ENCODE results near the gene MYO5A.
"Not testable (repeated sequence)": the region's sequence is repeated elsewhere in the genome, so short reads cannot be mapped to it uniquely, and the experiment has no call there.

The MYO5A gene

DNA sequence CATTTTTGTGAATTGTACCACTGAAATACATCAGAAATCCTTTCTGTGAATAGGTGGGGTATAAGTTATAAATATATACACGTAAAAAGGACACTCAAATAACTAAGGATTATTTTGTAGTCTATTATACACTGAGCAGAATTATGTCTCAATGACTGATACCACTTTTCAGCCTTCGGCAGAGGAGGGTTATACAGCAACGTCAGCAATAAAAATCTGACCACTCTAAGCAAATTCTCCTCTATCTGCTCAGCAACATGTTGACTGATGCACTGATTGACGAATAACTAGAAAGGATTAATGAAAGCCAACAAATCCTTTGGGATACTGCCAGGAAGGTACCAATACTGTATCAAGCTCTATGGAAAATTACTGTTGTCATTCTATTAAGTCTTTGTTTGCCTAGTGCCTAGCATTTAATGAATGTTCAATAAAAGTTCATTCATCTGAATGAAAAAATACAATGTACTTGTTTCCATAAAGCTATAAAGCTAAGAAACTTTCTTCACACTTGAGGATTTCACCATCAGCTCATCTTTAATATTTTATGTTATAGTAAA is 34.9 kb upstream of the MYO5A start:
- no peaks in the 10 kb centered on the region for H3K36me3 ChIP-seq (ENCODE audit: control insufficient read depth, insufficient read depth, low read length)
- no peaks in the 10 kb centered on the region for H3K9me3 ChIP-seq (ENCODE audit: control insufficient read depth, low read length)
- H3K27ac ChIP-seq (ENCODE audit: insufficient read depth, low read depth, low read length, poor library complexity, severe bottlenecking), result no peak overlapping the region
- H3K4me1 ChIP-seq (ENCODE audit: control insufficient read depth, insufficient read depth, low read length), result peaks cover 8% of the 10 kb centered on the region
- no peaks in the 10 kb centered on the region for H3K27me3 ChIP-seq (ENCODE audit: control insufficient read depth, insufficient read depth, low read length, poor library complexity, severe bottlenecking)
- 99 to 100% methylated on average over 3 of the region's 4 CpGs for WGBS, 2 experiments
- H3K4me3 ChIP-seq (ENCODE audit: insufficient read depth, low read depth, low read length), result no peak overlapping the region

DNA sequence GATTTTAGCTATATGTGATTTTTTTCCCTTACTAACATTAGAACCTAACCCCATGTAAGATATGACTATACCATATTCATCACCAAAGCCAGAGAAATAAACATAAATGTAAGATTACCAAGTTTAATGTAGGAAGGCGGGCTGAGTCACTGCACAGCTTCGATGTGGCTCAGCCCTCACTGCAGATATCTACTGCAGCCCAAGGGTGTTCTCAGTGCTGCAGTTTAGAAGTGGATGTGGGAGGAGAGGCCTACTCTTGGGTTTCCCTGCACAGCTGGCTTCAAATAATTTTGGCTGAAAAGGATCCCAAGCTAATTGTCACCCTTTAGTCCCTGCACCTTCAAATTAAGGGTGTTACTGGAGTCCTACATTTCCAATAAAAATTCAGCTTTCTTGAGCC is 30.9 kb upstream of the MYO5A start:
- H3K4me3 ChIP-seq (ENCODE audit: insufficient read depth, low read depth, low read length), result no peak overlapping the region
- peaks cover 5% of the 10 kb centered on the region for H3K36me3 ChIP-seq (ENCODE audit: control insufficient read depth, insufficient read depth, low read length)
- no peak overlapping the region for H3K27ac ChIP-seq (ENCODE audit: insufficient read depth, low read depth, low read length, poor library complexity, severe bottlenecking)

DNA sequence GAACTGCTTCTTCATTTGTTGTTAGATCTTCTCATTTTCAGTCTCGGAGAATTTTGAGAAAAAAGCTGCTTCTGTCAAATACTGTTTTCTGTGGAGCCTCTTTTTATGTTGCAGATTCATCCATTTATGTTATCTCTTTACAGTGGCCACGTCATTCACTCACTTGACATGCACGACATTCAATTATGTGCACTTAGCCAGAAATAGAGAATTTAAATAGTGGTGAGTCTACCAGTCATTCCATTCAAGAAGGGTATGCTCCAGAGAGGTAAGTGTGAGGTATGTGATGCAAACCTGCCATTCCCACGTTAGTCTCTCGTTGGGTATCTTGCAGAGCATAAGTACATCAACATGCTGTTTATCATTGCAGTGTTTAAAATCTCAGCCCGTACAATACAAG is 30.3 kb upstream of the MYO5A start:
- H3K27me3 ChIP-seq (ENCODE audit: control insufficient read depth, insufficient read depth, low read length, poor library complexity, severe bottlenecking), result no peaks in the 10 kb centered on the region
- WGBS, 2 experiments, result 93 to 97% methylated on average over 4 to 6 of the region's 6 CpGs
- no peaks in the 10 kb centered on the region for H3K9me3 ChIP-seq (ENCODE audit: control insufficient read depth, low read length)
- peaks cover 5% of the 10 kb centered on the region for H3K36me3 ChIP-seq (ENCODE audit: control insufficient read depth, insufficient read depth, low read length)
- no peaks in the 10 kb centered on the region for H3K4me1 ChIP-seq (ENCODE audit: control insufficient read depth, insufficient read depth, low read length)
- H3K4me3 ChIP-seq (ENCODE audit: insufficient read depth, low read depth, low read length), result no peak overlapping the region
- no peak overlapping the region for H3K27ac ChIP-seq (ENCODE audit: insufficient read depth, low read depth, low read length, poor library complexity, severe bottlenecking)

More for the DNA sequence above, 30.9 kb upstream of the MYO5A start:
- Histone ChIP-seq H3K9me3 (ENCODE audit: control insufficient read depth, low read length) (no peaks in the 10 kb centered on the region), H3K4me1 (ENCODE audit: control insufficient read depth, insufficient read depth, low read length) (no peaks in the 10 kb centered on the region), H3K27me3 (ENCODE audit: control insufficient read depth, insufficient read depth, low read length, poor library complexity, severe bottlenecking) (no peaks in the 10 kb centered on the region)
- 92 to 93% methylated on average over 2 of the region's 2 CpGs for WGBS, 2 experiments

DNA sequence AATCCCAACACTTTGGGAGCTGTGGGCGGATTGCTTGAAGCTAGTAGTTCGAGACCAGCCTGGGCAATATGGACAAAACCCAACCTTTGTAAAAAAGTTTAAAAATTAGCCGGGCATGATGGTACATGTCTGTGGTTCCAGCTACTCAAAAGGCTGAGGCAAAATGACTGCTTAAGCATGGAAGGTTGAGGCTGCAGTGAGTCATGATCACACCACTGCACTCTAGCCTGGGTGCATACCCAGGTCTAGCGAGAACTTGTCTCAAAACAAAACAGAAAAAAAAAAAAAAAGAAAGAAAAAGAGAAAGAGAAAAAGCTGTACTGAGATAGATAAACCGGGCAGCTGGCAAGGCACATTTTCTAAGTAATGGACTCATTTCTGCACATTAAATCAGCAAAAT is 29.5 kb upstream of the MYO5A start:
- H3K9me3 ChIP-seq (ENCODE audit: control insufficient read depth, low read length), result no peaks in the 10 kb centered on the region
- H3K4me1 ChIP-seq (ENCODE audit: control insufficient read depth, insufficient read depth, low read length), result no peaks in the 10 kb centered on the region
- peaks cover 5% of the 10 kb centered on the region for H3K36me3 ChIP-seq (ENCODE audit: control insufficient read depth, insufficient read depth, low read length)
- H3K27ac ChIP-seq (ENCODE audit: insufficient read depth, low read depth, low read length, poor library complexity, severe bottlenecking), result no peak overlapping the region
- no peaks in the 10 kb centered on the region for H3K27me3 ChIP-seq (ENCODE audit: control insufficient read depth, insufficient read depth, low read length, poor library complexity, severe bottlenecking)
- no peak overlapping the region for H3K4me3 ChIP-seq (ENCODE audit: insufficient read depth, low read depth, low read length)
- 78 to 92% methylated on average over 3 to 5 of the region's 5 CpGs for WGBS, 2 experiments

DNA sequence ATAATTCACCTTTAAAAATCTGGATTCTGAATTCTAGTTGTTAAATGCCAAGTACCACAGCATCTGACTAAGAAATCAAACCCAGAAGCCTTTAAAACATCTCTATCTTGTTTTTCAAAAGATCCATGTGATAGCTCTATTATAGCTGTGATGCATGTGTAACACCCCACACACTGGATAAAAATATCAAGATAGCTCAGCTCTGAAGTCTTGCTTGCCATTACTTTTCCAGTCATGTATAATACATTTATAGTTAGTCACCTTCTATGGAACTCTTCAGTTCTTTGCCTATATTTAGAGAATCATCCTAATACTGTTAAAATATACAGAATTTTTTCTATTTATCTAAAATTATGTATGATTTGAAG is 28.6 kb upstream of the MYO5A start:
- Histone ChIP-seq H3K4me1 (ENCODE audit: control insufficient read depth, insufficient read depth, low read length) (no peaks in the 10 kb centered on the region), H3K27me3 (ENCODE audit: control insufficient read depth, insufficient read depth, low read length, poor library complexity, severe bottlenecking) (no peaks in the 10 kb centered on the region), H3K4me3 (ENCODE audit: insufficient read depth, low read depth, low read length) (no peak overlapping the region), H3K36me3 (ENCODE audit: control insufficient read depth, insufficient read depth, low read length) (peaks cover 5% of the 10 kb centered on the region), H3K27ac (ENCODE audit: insufficient read depth, low read depth, low read length, poor library complexity, severe bottlenecking) (no peak overlapping the region), H3K9me3 (ENCODE audit: control insufficient read depth, low read length) (no peaks in the 10 kb centered on the region)

DNA sequence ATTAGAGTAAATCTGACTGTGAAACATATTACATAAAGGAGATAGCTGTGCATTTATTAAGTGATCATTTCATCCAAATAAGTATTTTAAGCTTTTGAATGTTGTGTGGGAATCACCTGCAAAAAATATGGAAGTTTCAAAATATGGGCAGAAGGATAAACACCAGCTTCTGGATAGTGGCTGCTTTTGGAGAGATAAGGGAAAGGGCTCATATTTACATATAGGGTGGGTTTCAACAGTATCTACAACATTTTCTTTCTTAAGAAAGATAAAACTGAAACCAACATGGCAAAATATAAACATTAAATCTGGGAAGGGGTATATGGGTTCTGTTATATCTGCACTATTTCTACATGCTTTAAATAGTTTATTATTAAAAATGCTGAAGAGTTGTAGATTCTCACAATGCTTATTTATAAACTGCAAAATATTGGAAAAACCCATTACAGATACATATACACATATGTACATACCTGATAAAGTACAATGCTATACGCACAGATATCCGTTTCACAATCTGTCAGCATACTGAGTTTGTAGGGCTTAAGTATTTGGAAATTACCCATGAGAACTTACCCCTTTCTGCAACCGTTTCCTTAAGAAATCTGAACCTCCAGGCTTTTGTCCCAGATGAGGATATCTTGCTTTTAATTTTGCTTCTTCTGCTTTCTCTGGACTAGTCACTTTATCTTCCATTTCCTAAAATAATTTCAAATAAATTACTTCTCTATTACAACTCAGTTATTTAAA is 28.0 kb upstream of the MYO5A start:
- Histone ChIP-seq H3K4me3 (ENCODE audit: insufficient read depth, low read depth, low read length) (no peak overlapping the region), H3K36me3 (ENCODE audit: control insufficient read depth, insufficient read depth, low read length) (peaks cover 9% of the 10 kb centered on the region), H3K27me3 (ENCODE audit: control insufficient read depth, insufficient read depth, low read length, poor library complexity, severe bottlenecking) (no peaks in the 10 kb centered on the region), H3K4me1 (ENCODE audit: control insufficient read depth, insufficient read depth, low read length) (no peaks in the 10 kb centered on the region), H3K27ac (ENCODE audit: insufficient read depth, low read depth, low read length, poor library complexity, severe bottlenecking) (no peak overlapping the region), H3K9me3 (ENCODE audit: control insufficient read depth, low read length) (no peaks in the 10 kb centered on the region)
- 94 to 97% methylated on average over 3 of the region's 3 CpGs for WGBS, 2 experiments

DNA sequence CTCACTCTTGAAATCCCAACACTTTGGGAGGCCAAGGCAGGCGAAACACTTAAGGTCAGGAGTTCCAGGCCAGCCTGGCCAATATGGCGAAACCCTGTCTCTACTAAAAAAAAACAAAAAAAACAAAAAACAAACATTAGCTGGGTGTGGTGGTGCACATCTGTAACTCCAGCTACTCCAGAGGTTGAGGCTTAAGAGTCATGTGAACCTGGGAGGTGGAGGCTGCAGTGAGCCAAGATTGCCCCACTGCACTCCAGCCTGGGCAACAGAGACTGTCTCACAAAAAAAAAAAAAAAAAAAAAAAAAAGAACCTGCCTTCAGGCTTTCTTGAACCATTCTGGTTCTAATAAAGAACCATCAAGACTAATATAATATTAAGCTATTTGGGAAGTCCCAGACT is 23.6 kb upstream of the MYO5A start:
- H3K4me1 ChIP-seq (ENCODE audit: control insufficient read depth, insufficient read depth, low read length), result no peaks in the 10 kb centered on the region
- 100% methylated on average over 2 of the region's 2 CpGs for WGBS, 2 experiments
- H3K36me3 ChIP-seq (ENCODE audit: control insufficient read depth, insufficient read depth, low read length), result peaks cover 21% of the 10 kb centered on the region

DNA sequence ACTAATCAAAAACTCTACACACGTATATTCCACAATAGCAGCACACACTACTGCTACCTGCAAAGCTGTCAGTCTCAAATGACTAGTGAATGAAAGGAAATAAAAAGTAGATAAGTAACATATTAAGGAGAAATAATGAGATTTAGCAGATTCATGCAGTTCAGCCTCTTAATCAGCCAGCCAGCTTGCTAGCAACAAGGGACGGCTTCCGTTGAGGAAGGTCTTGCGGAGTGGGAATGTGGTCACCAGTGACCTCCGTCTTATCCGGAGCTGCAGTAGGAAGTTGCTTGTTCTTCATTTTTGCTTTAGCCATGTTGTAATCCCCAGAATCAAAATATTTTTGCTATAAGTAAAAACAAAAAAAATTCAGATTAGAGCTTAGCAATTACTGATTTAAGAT is 23.1 kb upstream of the MYO5A start:
- Histone ChIP-seq H3K27ac (ENCODE audit: insufficient read depth, low read depth, low read length, poor library complexity, severe bottlenecking) (no peak overlapping the region), H3K36me3 (ENCODE audit: control insufficient read depth, insufficient read depth, low read length) (peaks cover 22% of the 10 kb centered on the region), H3K4me3 (ENCODE audit: insufficient read depth, low read depth, low read length) (no peak overlapping the region), H3K9me3 (ENCODE audit: control insufficient read depth, low read length) (no peaks in the 10 kb centered on the region), H3K27me3 (ENCODE audit: control insufficient read depth, insufficient read depth, low read length, poor library complexity, severe bottlenecking) (no peaks in the 10 kb centered on the region), H3K4me1 (ENCODE audit: control insufficient read depth, insufficient read depth, low read length) (no peaks in the 10 kb centered on the region)
- WGBS, 2 experiments, result 93 to 99% methylated on average over 6 of the region's 6 CpGs

More for the DNA sequence above, 23.6 kb upstream of the MYO5A start:
- Histone ChIP-seq H3K27me3 (ENCODE audit: control insufficient read depth, insufficient read depth, low read length, poor library complexity, severe bottlenecking) (no peaks in the 10 kb centered on the region), H3K4me3 (ENCODE audit: insufficient read depth, low read depth, low read length) (no peak overlapping the region), H3K27ac (ENCODE audit: insufficient read depth, low read depth, low read length, poor library complexity, severe bottlenecking) (no peak overlapping the region), H3K9me3 (ENCODE audit: control insufficient read depth, low read length) (no peaks in the 10 kb centered on the region)

DNA sequence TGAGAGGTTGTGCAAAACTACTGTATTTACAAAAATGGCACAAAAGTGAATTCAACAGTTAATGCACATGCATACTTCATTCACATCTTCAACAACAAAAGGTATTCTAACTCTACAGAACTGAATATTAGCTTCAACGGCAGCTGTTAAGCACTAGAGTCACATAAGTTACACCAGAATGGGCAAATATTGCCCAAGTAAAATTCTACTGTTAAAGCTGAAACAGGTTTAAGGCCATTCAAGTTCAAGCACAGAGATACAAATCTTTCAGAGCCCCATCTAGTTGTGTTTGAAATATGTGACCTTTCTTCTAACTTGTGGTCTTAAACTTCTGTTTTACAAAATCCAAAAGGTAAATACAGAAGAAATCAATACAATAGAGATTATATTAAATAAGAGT is 22.5 kb upstream of the MYO5A start:
- H3K4me3 ChIP-seq (ENCODE audit: insufficient read depth, low read depth, low read length); H3K9me3 ChIP-seq (ENCODE audit: control insufficient read depth, low read length); H3K27me3 ChIP-seq (ENCODE audit: control insufficient read depth, insufficient read depth, low read length, poor library complexity, severe bottlenecking); H3K27ac ChIP-seq (ENCODE audit: insufficient read depth, low read depth, low read length, poor library complexity, severe bottlenecking); H3K4me1 ChIP-seq (ENCODE audit: control insufficient read depth, insufficient read depth, low read length): not testable (repeated sequence)
- WGBS, 2 experiments, result 91 to 100% methylated on average over 1 of the region's 1 CpG
- H3K36me3 ChIP-seq (ENCODE audit: control insufficient read depth, insufficient read depth, low read length), result peaks cover 24% of the 10 kb centered on the region

DNA sequence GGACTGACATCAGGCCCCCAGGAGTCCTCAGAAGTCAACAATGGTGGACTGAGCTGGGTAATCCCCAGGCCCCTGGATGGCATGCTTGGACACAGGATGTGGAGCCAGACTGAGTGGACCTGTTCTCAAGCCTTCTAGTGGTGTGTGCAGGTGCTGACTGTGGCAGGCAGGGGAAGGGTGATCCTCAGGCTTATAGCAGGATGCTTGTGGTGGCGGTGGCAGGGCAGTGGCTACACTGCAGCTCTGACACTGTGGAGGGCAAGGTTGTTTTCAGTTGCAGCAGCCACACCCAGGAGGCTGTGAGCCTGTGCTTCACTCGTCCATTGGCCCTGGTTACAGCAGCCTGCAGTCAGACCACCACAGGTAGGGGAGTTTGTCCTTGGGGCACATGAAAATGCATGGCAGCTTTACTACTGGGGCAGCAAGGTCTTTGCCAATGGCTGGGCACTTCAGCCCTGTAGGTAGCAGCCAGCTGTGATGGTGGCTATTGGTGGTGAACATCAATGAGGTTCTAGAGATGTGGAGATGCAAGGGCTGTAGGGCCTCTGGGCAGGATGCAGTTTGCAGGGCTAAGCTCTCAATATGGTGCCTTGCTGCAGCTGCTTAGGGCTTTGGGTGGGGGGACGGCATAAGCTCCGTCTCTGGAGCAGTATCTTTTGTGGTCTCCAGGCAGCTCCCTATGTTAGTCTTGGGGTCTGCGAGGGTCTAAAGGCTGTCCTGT is 17.5 kb upstream of the MYO5A start:
- Histone ChIP-seq H3K4me3 (ENCODE audit: insufficient read depth, low read depth, low read length) (no peak overlapping the region), H3K27me3 (ENCODE audit: control insufficient read depth, insufficient read depth, low read length, poor library complexity, severe bottlenecking) (no peaks in the 10 kb centered on the region), H3K4me1 (ENCODE audit: control insufficient read depth, insufficient read depth, low read length) (no peaks in the 10 kb centered on the region), H3K27ac (ENCODE audit: insufficient read depth, low read depth, low read length, poor library complexity, severe bottlenecking) (no peak overlapping the region), H3K36me3 (ENCODE audit: control insufficient read depth, insufficient read depth, low read length) (peaks cover 24% of the 10 kb centered on the region), H3K9me3 (ENCODE audit: control insufficient read depth, low read length) (no peaks in the 10 kb centered on the region)
- 96 to 98% methylated on average over 5 of the region's 5 CpGs for WGBS, 2 experiments
